CD4-positive, alpha-beta T cell (primary cell): Measurements from ENCODE around the gene CREBL2. TPM values are rescaled to one million over a fixed set of nuclear protein-coding genes. Genes with fewer than 3 reads are reported as not detected.
"Not testable (repeated sequence)": the region's sequence is repeated elsewhere in the genome, so short reads cannot be mapped to it uniquely, and the experiment has no call there.

ENCODE experiments used
- ATAC-seq: fragments of 200-7000 bp; cut with Tn5 transposase; one replicate; pipeline ENCODE4 v1.10.0; 2022; ENCODE audit warnings: mild to moderate bottlenecking; ENCODE audit not compliant: poor library complexity
- CTCF ChIA-PET: fragments of 350-600 bp; sonication (Branson Sonifier 250); formaldehyde crosslinking; loops from one replicate; lab custom pipeline; 2021; ENCODE audit warnings: antibody characterized with exemption, inconsistent platforms; lab: Charles Lee
- POLR2A ChIA-PET: fragments of 350-600 bp; sonication (Branson Sonifier 250); formaldehyde crosslinking; loops from one replicate; lab custom pipeline; 2021; ENCODE audit warnings: antibody characterized with exemption, inconsistent platforms; lab: Charles Lee
- DNase-seq, 14 experiments: peaks; one replicate each; pipeline ENCODE4 v3.0.0-alpha.2; 2013 to 2020; ENCODE audit warnings: mixed read lengths in 2 of 14
- H3K27ac ChIP-seq, 2 donors: one replicate each; pipeline versions ENCODE4 v1.5.1 to v1.7.0; 2013; ENCODE audit warnings: low read length in 2 of 2, low read depth in 1 of 2, mild to moderate bottlenecking in 1 of 2
- H3K27me3 ChIP-seq, 2 experiments: 1 replicate in 1 of 2; 2 replicates in 1 of 2; pipeline versions ENCODE4 v1.6.1 to v1.7.0; 2013; ENCODE audit warnings: low read length in 2 of 2, control low read depth in 1 of 2, mild to moderate bottlenecking in 1 of 2, moderate library complexity in 1 of 2; ENCODE audit not compliant: insufficient read depth in 2 of 2, control insufficient read depth in 1 of 2
- H3K36me3 ChIP-seq: one replicate; pipeline ENCODE4 v1.6.1; 2013; ENCODE audit warnings: low read length, control low read depth; ENCODE audit not compliant: insufficient read depth
- H3K4me1 ChIP-seq: one replicate; pipeline ENCODE4 v1.6.1; 2013; ENCODE audit warnings: low read length, control low read depth; ENCODE audit not compliant: insufficient read depth
- H3K4me3 ChIP-seq: one replicate; pipeline ENCODE4 v1.5.1; 2013; ENCODE audit warnings: mild to moderate bottlenecking, low read length, moderate library complexity
- H3K9me3 ChIP-seq, 2 experiments: 1 replicate in 1 of 2; 2 replicates in 1 of 2; pipeline versions ENCODE4 v1.6.1 to v1.7.0; 2013; ENCODE audit warnings: low read length in 2 of 2, mild to moderate bottlenecking in 2 of 2, control low read depth in 1 of 2, moderate library complexity in 1 of 2; ENCODE audit not compliant: control insufficient read depth in 1 of 2, insufficient read depth in 1 of 2
- H3K27ac Mint-ChIP-seq: one replicate; pipeline ENCODE4 v1.8.0; 2020; ENCODE audit warnings: mixed read lengths
- H3K27me3 Mint-ChIP-seq: one replicate; pipeline ENCODE4 v1.8.0; 2021; ENCODE audit warnings: mixed read lengths
- H3K36me3 Mint-ChIP-seq: one replicate; pipeline ENCODE4 v1.8.0; 2021; ENCODE audit warnings: low read depth, mixed read lengths
- H3K4me1 Mint-ChIP-seq: one replicate; pipeline ENCODE4 v1.8.0; 2021; ENCODE audit warnings: low read depth, mixed read lengths
- H3K4me3 Mint-ChIP-seq: one replicate; pipeline ENCODE4 v1.8.0; 2020; ENCODE audit warnings: mild to moderate bottlenecking, mixed read lengths
- H3K9me3 Mint-ChIP-seq: one replicate; pipeline ENCODE4 v1.8.0; 2020; ENCODE audit warnings: mixed read lengths
- intact Hi-C, 2 experiments: fragments of 100-400 bp; cut with DNase I in 1 of 2; cut with micrococcal nuclease in 1 of 2; formaldehyde crosslinking; loops; one replicate each; pipeline versions ENCODE4 v1.15.1 to v1.9.0; 2023 to 2025; cut with DNase I, micrococcal nuclease
- total RNA-seq, 174 experiments: library from RNA in 2 of 174; stranded (reverse) in 2 of 174; gene quantifications; one replicate each; pipeline ENCODE4 v1.2.3 and lab custom pipeline; 2021 to 2026
- TF ChIP-seq, protein P1 (sequence below): fragments of 200-600 bp; IDR thresholded peaks from one replicate; pipeline ENCODE4 v1.8.0; 2022; ENCODE audit warnings: antibody characterized with exemption, mild to moderate bottlenecking

Gene CREBL2
- total RNA-seq, 2 experiments from 2014 or later, result 9.5 to 12.6 TPM

GRCh38 chr12:12562585-12563261 lies 49.0 kb upstream of the CREBL2 start, which contains the start of gene DUSP16:
Gene DUSP16 (minus strand): TSS chr12:12562863. CDS start chr12:12521098, 41,765 bp downstream.
- peaks cover 19% of the 10 kb centered on the region for H3K4me1 ChIP-seq
- DNase-seq (peak; percentile 52 to 95 (median 69)), ATAC-seq (peak; percentile 62)
- H3K9me3 ChIP-seq, result peaks cover 0 to 7% of the 10 kb centered on the region in 2 experiments
- no peaks in the 10 kb centered on the region for H3K27me3 Mint-ChIP-seq
- intact Hi-C loops, result loop anchor here (1.0 to 5.0 kb wide), 10 partner anchors 50 to 205 kb away; partner anchors contain the start of genes BORCS5 (in 1 of the 2), CDKN1B (in 1 of the 2) and GPR19 (in 1 of the 2)
- ChIA-PET POLR2A (interaction anchor here (0.7 to 4.1 kb wide), 36 partner anchors 8 to 246 kb away, joined by 3 to 45 read pairs (median 7); partner anchors contain the start of genes BORCS5, CDKN1B, CREBL2 and GPR19), CTCF (interaction anchor here (0.9 to 2.5 kb wide), 10 partner anchors 8 to 211 kb away, joined by 3 to 13 read pairs (median 4); no protein-coding TSS in a partner anchor)
- peak within 1 kb of the TSS; percentile 95 to 98 for H3K27ac ChIP-seq
- peak within 1 kb of the TSS; percentile 99 for H3K27ac Mint-ChIP-seq
- H3K36me3 Mint-ChIP-seq, result peaks cover 23% of the 10 kb centered on the region
- no peaks in the 10 kb centered on the region for H3K27me3 ChIP-seq
- peak within 1 kb of the TSS; percentile 99 for H3K4me3 Mint-ChIP-seq
- no peaks in the 10 kb centered on the region for H3K36me3 ChIP-seq
- H3K9me3 Mint-ChIP-seq, result no peaks in the 10 kb centered on the region
- TF ChIP-seq, protein P1, sequence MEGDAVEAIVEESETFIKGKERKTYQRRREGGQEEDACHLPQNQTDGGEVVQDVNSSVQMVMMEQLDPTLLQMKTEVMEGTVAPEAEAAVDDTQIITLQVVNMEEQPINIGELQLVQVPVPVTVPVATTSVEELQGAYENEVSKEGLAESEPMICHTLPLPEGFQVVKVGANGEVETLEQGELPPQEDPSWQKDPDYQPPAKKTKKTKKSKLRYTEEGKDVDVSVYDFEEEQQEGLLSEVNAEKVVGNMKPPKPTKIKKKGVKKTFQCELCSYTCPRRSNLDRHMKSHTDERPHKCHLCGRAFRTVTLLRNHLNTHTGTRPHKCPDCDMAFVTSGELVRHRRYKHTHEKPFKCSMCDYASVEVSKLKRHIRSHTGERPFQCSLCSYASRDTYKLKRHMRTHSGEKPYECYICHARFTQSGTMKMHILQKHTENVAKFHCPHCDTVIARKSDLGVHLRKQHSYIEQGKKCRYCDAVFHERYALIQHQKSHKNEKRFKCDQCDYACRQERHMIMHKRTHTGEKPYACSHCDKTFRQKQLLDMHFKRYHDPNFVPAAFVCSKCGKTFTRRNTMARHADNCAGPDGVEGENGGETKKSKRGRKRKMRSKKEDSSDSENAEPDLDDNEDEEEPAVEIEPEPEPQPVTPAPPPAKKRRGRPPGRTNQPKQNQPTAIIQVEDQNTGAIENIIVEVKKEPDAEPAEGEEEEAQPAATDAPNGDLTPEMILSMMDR, result no peak
- H3K4me3 ChIP-seq, result peak within 1 kb of the TSS; percentile 88
- H3K4me1 Mint-ChIP-seq, result peaks cover 52% of the 10 kb centered on the region

- H3K27ac Mint-ChIP-seq, result peak overlapping the region; percentile 99
- TF ChIP-seq, protein P1, result no peak
- peaks cover 19% of the 10 kb centered on the region for H3K4me1 ChIP-seq
- CTCF ChIA-PET, result interaction anchor here (0.9 to 2.5 kb wide), 14 partner anchors 9 to 212 kb away, joined by 3 to 13 read pairs (median 4); no protein-coding TSS in a partner anchor
- H3K36me3 ChIP-seq, result no peaks in the 10 kb centered on the region
- H3K27me3 Mint-ChIP-seq, result no peaks in the 10 kb centered on the region
- no peak for DNase-seq
- no peak for ATAC-seq
- H3K4me3 Mint-ChIP-seq, result peak overlapping the region; percentile 99
- H3K9me3 Mint-ChIP-seq, result no peaks in the 10 kb centered on the region
- H3K9me3 ChIP-seq, result peaks cover 0 to 7% of the 10 kb centered on the region in 2 experiments
- POLR2A ChIA-PET, result interaction anchor here (0.7 to 4.1 kb wide), 37 partner anchors 8 to 245 kb away, joined by 3 to 45 read pairs (median 7); partner anchors contain the start of genes BORCS5, CDKN1B, CREBL2 and GPR19
- peak overlapping the region; percentile 95 to 98 for H3K27ac ChIP-seq
- H3K4me3 ChIP-seq, result peak overlapping the region; percentile 88
- H3K4me1 Mint-ChIP-seq, result peaks cover 48% of the 10 kb centered on the region
- intact Hi-C loops, result loop anchor here (2.0 to 5.0 kb wide), 9 partner anchors 49 to 206 kb away; partner anchors contain the start of genes BORCS5 (in 1 of the 2), CDKN1B (in 1 of the 2) and GPR19 (in 1 of the 2)
- no peaks in the 10 kb centered on the region for H3K27me3 ChIP-seq
- peaks cover 19% of the 10 kb centered on the region for H3K36me3 Mint-ChIP-seq
Observed at GRCh38 chr12:12563290-12563928, 48.3 kb upstream of the CREBL2 start.

- Mint-ChIP-seq H3K27ac (no peak overlapping the region), H3K36me3 (peaks cover 19% of the 10 kb centered on the region), H3K4me1 (peaks cover 33% of the 10 kb centered on the region), H3K27me3 (no peaks in the 10 kb centered on the region), H3K9me3 (no peaks in the 10 kb centered on the region), H3K4me3 (peak overlapping the region; percentile 11)
- Histone ChIP-seq H3K9me3 (peaks cover 0 to 7% of the 10 kb centered on the region in 2 experiments), H3K36me3 (no peaks in the 10 kb centered on the region), H3K27me3 (no peaks in the 10 kb centered on the region), H3K4me3 (no peak overlapping the region), H3K27ac (no peak overlapping the region), H3K4me1 (peaks cover 19% of the 10 kb centered on the region)
- intact Hi-C loops, result loop anchor here (1.0 to 5.0 kb wide), 11 partner anchors 37 to 208 kb away; partner anchors contain the start of genes BORCS5 (in 1 of the 2), CDKN1B (in 1 of the 2) and GPR19 (in 1 of the 2)
- no peak for ATAC-seq
- no peak for DNase-seq
- POLR2A ChIA-PET, result interaction anchor here (1.0 to 2.7 kb wide), 4 partner anchors 58 to 208 kb away, joined by 3 to 35 read pairs (median 22); partner anchors contain the start of genes BORCS5 and CDKN1B
- TF ChIP-seq, protein P1, result no peak
- CTCF ChIA-PET, result interaction anchor here (0.9 to 2.5 kb wide), 6 partner anchors 11 to 190 kb away, joined by 3 to 13 read pairs (median 4); no protein-coding TSS in a partner anchor
Observed at GRCh38 chr12:12564911-12565310, 46.8 kb upstream of the CREBL2 start.

- H3K27me3 ChIP-seq, ATAC-seq, H3K9me3 ChIP-seq, H3K9me3 Mint-ChIP-seq, H3K27ac Mint-ChIP-seq, H3K4me3 Mint-ChIP-seq, H3K4me3 ChIP-seq, H3K27me3 Mint-ChIP-seq, H3K27ac ChIP-seq, DNase-seq, CTCF ChIA-PET, H3K36me3 ChIP-seq, POLR2A ChIA-PET: not testable (repeated sequence)
- peaks cover 15% of the 10 kb centered on the region for H3K4me1 ChIP-seq
- Mint-ChIP-seq H3K36me3 (peaks cover 11% of the 10 kb centered on the region), H3K4me1 (peaks cover 23% of the 10 kb centered on the region)
- intact Hi-C loops, result loop anchor here in 1 of 2 experiments (2.0 to 5.0 kb wide), 4 partner anchors 36 to 171 kb away; no protein-coding TSS in a partner anchor
Observed at GRCh38 chr12:12565971-12566370, 45.7 kb upstream of the CREBL2 start.
